Measurements from ENCODE around the gene DDT.
"Not testable (repeated sequence)": the region's sequence is repeated elsewhere in the genome, so short reads cannot be mapped to it uniquely, and the experiment has no call there.

DDT gene

GRCh38 chr22:23986538-23987178 is 12.4 kb upstream of the DDT start:
- not testable (repeated sequence) for DNase-seq

- not testable (repeated sequence) for DNase-seq
Observed at GRCh38 chr22:23986089-23986488, 11.8 kb upstream of the DDT start.

DNA sequence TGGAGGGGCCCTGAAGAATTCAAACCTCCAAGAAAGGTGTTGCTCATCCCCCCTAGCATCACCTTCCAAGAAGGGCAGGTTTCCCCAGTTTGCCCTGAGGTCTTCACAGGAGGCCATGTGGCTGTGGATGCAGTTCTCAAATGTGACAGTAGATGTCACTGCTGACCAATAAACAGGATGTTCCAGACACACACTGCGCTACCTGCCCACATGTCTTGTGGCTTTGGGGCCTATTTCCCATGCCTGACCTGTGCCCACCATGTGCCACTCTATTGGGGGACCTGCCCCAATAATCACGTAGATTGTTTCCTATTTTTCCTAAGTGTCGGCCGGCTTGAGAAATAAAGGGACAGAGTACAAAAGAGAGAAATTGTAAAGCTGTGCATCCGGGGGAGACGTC is 10.2 kb upstream of the DDT start:
- peak; percentile 6 for DNase-seq

GRCh38 chr22:23980567-23980966 is 6.3 kb upstream of the DDT start:
- not testable (repeated sequence) for DNase-seq

GRCh38 chr22:23979557-23980240 is 5.5 kb upstream of the DDT start, which contains the start of gene GSTT2:
Gene GSTT2 (plus strand): TSS chr22:23980134.
- DNase-seq: not testable (repeated sequence)

DNA sequence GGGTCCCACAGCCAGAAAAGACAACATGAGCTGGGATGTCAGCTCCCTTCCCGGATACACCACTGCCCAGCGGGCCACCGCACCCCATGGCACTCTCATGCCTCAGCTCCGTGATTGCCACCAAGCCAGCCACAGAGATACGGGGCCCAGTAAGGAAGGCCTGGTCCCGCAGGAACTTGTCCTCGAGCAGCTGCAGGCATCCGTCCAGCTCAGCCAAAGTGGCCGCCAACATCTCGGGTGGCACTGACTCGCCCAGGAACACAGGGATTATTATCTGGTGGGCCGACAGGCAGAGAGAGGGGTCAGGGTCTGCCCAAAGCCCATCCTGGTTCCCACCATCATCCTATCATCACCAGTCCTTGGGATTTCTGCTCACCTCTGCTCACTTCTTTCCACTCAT is 3.1 kb upstream of the DDT start:
- DNase-seq: not testable (repeated sequence)

DNA sequence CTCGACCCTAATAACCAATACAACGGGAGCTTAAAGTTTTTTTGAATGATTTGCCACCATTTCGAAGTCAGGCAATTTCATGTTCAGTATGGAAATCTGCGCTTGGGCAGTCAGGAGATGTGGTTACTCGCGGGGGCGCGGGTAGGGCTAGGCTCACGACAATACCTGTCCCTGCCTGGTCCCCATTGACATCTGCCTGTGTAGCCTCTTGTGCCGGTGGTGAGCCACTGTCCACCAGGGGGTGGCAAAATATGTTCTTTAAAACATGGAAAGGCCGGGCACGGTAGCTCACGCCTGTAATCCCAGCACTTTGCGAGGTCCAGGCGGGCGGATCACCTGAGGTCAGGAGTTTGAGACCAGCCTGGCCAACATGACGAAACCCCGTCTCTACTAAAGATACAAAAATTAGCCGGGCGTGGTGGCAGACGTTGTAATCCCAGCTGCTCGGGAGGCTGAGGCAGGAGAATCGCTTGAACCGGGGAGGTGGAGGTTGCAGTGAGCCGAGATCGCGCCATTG is 653 bp upstream of the DDT start:
- not testable (repeated sequence) for DNase-seq

DNA sequence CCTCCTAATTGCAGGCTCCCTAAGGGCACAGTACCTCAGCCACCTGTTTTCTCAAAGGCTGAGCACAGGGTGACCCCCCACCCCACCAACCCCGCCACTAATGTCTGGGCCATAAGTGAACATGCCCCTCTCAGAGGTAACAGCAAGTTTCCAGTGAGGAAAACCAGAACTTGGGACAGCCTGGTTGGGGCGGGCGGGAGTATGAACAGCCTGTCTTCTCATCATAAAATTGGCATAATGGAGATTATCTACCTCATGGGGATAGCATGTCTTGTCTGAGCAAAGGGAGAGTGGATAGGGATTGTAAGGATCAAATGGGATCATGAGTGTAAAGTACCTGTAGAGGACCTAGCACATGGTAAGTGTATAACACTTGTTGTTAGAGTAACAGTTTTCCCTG is 2.3 kb downstream of the DDT start:
- DNase-seq: not testable (repeated sequence)

DNA sequence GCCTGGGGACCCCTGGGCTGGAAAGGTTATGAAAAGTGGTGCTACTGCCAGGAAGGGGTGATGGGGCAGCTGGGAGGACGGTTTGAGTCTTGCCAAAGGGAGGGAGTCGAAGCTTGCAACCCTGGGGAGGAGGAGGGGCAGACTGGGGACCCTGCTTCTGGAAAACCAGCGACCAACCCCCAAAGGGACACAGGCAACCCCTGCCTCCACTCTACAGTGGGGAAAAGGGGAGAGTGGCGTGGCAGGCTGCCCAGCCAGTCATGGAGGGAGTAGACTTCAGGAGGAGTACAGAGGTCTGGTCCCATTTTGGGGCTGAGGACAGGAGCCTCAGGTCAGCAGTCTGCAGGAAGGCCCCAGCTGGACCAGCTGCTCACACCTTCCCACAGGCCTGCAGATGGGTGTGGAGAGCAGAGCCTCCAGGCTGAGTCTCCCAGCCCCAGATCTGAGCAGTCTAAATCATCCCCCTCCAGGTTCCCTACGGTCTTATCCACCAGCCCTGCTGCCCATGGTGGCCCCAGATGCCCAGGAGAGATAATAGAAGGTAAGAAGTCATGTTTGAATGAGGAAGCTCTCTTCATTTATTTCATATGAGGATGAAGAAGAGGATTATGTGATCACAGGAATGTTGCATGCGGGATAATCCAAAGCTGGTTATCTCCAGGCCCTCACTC is 3.3 kb downstream of the DDT start:
- no peak for DNase-seq

DNA sequence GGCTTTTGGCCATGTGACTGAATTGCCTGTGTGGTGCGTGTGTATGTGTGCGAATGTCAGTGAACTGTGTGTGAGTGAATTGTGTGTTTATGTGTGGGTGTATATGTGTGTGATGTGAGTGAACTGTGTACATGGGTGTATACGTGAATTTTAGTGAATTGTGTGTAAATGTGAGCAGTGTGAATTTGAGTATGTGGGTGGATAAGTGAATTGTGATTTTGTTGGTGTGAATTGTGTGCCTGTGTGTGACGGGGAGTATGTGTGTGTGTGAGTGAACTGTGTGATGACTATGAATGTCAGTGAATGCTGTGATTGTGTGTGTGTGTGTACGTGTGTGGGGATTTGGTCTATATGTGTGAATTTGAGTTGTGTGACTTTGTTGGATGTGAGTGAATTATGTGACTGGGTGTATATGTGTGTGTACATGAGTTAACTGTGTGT is 4.0 kb downstream of the DDT start:
- DNase-seq: no peak

GRCh38 chr22:23969071-23969470 is 5.2 kb downstream of the DDT start:
- DNase-seq: no peak

- DNase-seq: not testable (repeated sequence)
Observed at GRCh38 chr22:23966568-23966967, 7.7 kb downstream of the DDT start, which contains the start of gene DDTL. Gene DDTL (plus strand): TSS chr22:23966888. CDS start chr22:23966915, 27 bp downstream.

GRCh38 chr22:23966094-23966493 is 8.1 kb downstream of the DDT start:
- DNase-seq: not testable (repeated sequence)

GRCh38 chr22:23961084-23961771 is 13.0 kb downstream of the DDT start, which contains the start of gene GSTT2B:
Gene GSTT2B (minus strand): TSS chr22:23961195. CDS start chr22:23961131, 64 bp downstream.
- not testable (repeated sequence) for DNase-seq

DNA sequence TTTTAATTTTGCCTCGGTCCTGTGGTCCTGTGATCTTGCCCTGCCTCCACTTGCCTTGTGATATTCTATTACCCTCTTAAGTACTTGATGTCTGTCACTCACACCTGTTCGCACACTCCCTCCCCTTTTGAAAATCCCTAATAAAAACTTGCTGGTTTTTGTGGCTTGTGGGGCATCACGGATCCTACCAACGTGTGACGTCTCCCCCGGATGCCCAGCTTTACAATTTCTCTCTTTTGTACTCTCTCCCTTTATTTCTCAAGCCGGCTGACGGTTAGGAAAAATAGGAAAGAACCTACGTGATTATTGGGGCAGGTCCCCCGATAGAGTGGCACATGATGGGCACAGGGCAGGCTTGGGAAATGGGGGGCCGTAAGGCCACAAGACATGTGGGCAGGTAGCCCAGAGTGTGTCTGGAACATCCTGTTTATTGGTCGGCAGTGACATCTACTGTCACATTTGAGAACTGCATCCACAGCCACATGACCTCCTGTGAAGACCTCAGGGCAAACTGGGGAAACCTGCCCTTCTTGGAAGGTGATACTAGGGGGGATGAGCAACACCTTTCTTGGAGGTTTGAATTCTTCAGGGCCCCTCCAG is 17.8 kb downstream of the DDT start:
- DNase-seq: peak; percentile 58

DNA sequence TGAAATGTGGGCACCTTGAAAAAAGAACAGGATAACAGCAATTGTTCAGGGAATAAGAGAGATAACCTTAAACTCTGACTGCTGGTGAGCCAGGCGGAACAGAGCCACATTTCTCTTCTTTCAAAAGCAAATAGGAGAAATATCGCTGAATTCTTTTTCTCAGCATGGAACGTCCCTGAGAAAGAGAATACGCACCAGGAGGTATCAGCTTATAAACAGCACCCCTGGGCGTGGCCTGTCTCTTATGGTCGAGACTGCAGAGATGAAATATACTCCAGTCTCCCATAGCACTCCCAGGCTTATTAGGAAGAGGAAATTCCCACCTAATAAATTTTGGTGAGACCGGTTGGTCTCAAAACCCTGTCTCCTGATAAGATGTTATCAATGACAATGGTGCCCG is 18.4 kb downstream of the DDT start:
- not testable (repeated sequence) for DNase-seq

- not testable (repeated sequence) for DNase-seq
Observed at GRCh38 chr22:23954991-23955305, 19.3 kb downstream of the DDT start.

DNA sequence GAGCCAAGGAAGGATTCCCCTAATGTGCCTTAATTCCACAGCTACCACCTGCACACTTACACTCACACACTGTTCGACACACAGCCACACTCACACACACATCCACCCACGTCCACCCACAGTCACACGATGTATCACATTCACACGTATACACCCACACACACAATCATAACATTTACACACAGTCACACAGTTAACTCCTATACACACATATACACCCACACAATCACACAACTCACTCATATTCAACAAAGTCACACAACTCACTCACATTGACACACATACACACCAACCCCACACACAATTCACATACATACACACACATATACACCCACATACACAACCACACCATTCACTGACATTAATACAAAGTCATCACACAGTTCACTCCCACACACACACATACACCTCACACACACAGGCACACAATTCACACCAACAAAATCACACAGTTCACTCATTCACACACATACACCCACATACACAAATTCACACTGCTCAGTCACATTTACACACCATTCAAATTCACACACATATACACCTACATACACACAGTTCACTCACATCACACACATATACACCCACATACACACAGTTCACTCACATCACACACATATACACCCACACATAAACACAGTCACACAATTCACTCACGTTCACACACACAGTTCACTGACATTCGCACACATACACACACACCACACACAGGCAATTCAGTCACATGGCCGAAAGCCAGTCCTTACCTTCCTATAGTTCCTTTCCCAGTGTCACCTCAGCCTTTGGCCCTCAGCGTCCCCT is 19.8 kb downstream of the DDT start:
- not testable (repeated sequence) for DNase-seq

DNA sequence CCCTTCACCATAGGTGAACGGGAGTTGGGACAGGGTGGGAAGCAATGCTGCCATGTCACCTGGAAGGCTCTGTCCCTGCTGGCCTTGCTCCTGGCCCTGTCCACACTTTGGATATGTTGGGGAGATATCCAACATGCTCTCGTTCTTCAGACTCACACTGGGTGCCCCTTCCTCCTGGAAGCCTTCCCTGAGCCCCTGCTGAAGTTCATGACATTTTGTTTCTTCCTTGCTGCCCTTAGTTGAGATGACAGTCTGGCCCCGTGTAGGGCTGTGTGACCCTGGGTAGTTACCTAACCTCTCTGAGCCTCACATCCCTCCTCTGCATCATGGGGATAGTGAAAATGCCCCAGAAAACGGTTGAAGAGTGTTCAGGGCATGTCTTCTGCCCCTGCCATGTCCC is 20.8 kb downstream of the DDT start:
- not testable (repeated sequence) for DNase-seq

- not testable (repeated sequence) for DNase-seq
Observed at GRCh38 chr22:23952794-23953405, 21.3 kb downstream of the DDT start.

DNA sequence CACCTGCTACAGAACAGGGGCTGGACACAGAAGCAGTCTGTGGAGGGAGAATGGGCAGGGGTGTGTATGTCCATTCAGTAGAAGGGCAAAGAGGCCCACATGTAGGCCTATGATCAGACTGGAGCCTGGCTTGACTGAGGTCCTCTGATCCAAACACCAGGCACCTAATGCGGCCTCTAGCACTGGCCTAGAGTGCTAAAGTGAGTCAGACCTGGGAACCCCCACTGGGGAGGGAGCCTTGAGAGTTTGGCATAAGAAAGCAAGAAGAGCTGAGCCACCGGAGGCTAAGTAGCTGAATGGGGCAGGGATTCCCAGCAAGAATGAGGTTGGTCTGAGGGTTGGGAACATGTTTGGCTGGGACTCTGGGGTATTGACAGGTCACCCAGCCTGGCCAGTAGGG is 22.9 kb downstream of the DDT start:
- not testable (repeated sequence) for DNase-seq

Data from NCI-H1694 treated with DMSO at 0.1 percent for 48 hours (cell line).